Kidney (tissue), 14 donors: Measurements from ENCODE around the gene PNPLA7. TPM values are rescaled to one million over a fixed set of nuclear protein-coding genes. Genes with fewer than 3 reads are reported as not detected.

Experiments used
- DNase-seq, 5 donors: peaks; one replicate each; pipeline ENCODE4 v3.0.0-alpha.2; 2013 to 2020
- FAIRE-seq: peaks from 2 replicates; lab custom pipeline; 2012; peaks lifted over from hg19 to GRCh38; lab: Jason Lieb, UNC
- H3K27ac ChIP-seq, 2 donors: one replicate each; pipeline ENCODE4 v1.7.0; 2013; ENCODE audit warnings: low read depth in 2 of 2, low read length in 2 of 2, inconsistent platforms in 1 of 2
- H3K27me3 ChIP-seq: one replicate; pipeline ENCODE4 v1.7.1; 2013; ENCODE audit warnings: low read length, inconsistent platforms; ENCODE audit not compliant: control insufficient read depth, insufficient read depth
- H3K36me3 ChIP-seq, 3 donors: one replicate each; pipeline versions ENCODE4 v1.7.0 to v1.7.1; 2013; ENCODE audit warnings: low read length in 3 of 3, control low read depth in 1 of 3, inconsistent platforms in 1 of 3; ENCODE audit not compliant: insufficient read depth in 3 of 3, control insufficient read depth in 2 of 3
- H3K4me1 ChIP-seq, 3 donors: one replicate each; pipeline versions ENCODE4 v1.7.0 to v1.7.1; 2013; ENCODE audit warnings: low read length in 3 of 3, inconsistent platforms in 1 of 3, low read depth in 1 of 3; ENCODE audit not compliant: control insufficient read depth in 2 of 3, insufficient read depth in 2 of 3
- H3K4me3 ChIP-seq, 3 donors: one replicate each; pipeline versions ENCODE4 v1.7.0 to v1.8.1; 2013; ENCODE audit warnings: low read length in 3 of 3, control low read depth in 1 of 3, inconsistent platforms in 1 of 3
- H3K9ac ChIP-seq, 3 donors: one replicate each; pipeline versions ENCODE4 v1.7.0 to v1.7.1; 2013; ENCODE audit warnings: low read length in 3 of 3, control low read depth in 1 of 3, inconsistent platforms in 1 of 3
- H3K9me3 ChIP-seq, 3 donors: one replicate each; pipeline versions ENCODE4 v1.7.0 to v1.7.1; 2013; ENCODE audit warnings: low read length in 3 of 3, control low read depth in 1 of 3, inconsistent platforms in 1 of 3; ENCODE audit not compliant: control insufficient read depth in 2 of 3, insufficient read depth in 1 of 3
- intact Hi-C: fragments of 100-400 bp; cut with DNase I; formaldehyde crosslinking; loops from one replicate; pipeline ENCODE4 v1.11.1; 2022
- polyA plus RNA-seq: library from polyadenylated mRNA; stranded (reverse); fragments of 350-450 nt; fragmentation: Illumina TruSeq; extraction: RNeasy Lipid Tissue Mini Kit (QIAGEN cat#74804); gene quantifications from one replicate; pipeline ENCODE4 v1.2.3, GENCODE V29; 2014; ENCODE audit warnings: low read depth, low replicate concordance; ENCODE audit not compliant: insufficient read depth
- total RNA-seq: library from RNA; stranded (reverse); fragmentation: NEBNext Ultra II Directional; extraction: Animal tissue kit (Norgen Biotek cat#: 25700); gene quantifications from one replicate; pipeline ENCODE4 v1.2.1, GENCODE V29; 2021
- TF ChIP-seq, protein P1 (sequence below): IDR thresholded peaks from 3 replicates; pipeline ENCODE4 v1.5.1; 2012; ENCODE audit warnings: mild to moderate bottlenecking, moderate library complexity, borderline replicate concordance; ENCODE audit not compliant: insufficient read depth; ENCODE audit errors: extremely low read depth
- donor health status: control.
- donor health status: control.
- donor health status: control.
- donor health status: control.
- donor health status: control.
- donor health status: DM: yes; HTN: yes; CAD: no.
- donor health status: Normal renal cell carcinoma (clear cell type).

PNPLA7 gene
- total and polyA plus RNA-seq, 2 donors from 2014 or later, result 2.1 to 9.6 TPM

DNA sequence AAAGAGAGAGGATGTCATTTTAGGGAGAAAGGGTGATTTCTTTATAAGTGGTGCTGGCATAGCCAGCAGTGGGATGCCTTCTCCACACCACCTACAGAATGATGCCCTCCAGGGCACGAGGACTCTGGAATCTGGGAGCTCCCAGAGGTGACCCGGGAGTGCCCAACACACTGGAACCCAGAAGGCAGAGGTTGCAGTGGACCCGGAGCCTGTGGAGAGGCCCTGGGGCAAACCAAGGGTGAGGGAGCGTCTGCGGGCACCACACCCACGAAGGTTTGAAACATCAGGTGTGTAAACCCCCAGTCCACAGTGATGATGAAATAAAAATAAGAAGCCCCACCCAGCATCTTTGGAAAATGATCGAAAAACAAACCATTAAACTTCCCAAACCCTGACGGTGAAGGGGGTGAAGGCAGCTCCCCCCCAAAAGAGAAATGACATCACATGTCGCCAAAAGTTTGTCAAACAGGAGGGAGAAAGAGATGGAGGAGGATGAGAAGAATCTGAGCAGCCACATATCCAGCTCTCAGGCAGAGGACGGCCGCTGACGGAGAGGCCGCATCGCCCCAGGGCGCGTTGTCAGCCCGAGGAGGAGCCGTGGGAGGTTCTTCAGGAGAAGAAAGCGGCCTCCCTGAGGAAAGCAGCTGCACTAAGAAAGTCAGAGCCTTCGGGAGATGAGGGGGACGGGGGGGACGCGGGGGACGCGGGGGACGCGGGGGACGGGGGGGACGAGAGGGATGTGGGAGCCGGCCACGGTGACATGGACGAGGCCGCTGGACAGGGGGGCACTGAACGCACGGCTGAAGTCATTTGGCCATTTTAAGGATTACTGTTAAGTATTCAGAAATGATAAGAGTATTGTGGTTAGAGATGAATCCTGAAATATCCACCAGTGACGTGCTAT lies 47.9 kb downstream of the PNPLA7 start:
- DNase-seq, result peak in 1 of 5 donors; percentile 22
- Histone ChIP-seq H3K27me3 (no peaks in the 10 kb centered on the region), H3K36me3 (no peaks in the 10 kb centered on the region), H3K9me3 (no peaks in the 10 kb centered on the region), H3K4me3 (no peak overlapping the region), H3K4me1 (no peaks in the 10 kb centered on the region), H3K9ac (no peak overlapping the region), H3K27ac (no peak overlapping the region)
- FAIRE-seq, result no peak
- TF ChIP-seq, protein P1, sequence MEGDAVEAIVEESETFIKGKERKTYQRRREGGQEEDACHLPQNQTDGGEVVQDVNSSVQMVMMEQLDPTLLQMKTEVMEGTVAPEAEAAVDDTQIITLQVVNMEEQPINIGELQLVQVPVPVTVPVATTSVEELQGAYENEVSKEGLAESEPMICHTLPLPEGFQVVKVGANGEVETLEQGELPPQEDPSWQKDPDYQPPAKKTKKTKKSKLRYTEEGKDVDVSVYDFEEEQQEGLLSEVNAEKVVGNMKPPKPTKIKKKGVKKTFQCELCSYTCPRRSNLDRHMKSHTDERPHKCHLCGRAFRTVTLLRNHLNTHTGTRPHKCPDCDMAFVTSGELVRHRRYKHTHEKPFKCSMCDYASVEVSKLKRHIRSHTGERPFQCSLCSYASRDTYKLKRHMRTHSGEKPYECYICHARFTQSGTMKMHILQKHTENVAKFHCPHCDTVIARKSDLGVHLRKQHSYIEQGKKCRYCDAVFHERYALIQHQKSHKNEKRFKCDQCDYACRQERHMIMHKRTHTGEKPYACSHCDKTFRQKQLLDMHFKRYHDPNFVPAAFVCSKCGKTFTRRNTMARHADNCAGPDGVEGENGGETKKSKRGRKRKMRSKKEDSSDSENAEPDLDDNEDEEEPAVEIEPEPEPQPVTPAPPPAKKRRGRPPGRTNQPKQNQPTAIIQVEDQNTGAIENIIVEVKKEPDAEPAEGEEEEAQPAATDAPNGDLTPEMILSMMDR, result no peak
- intact Hi-C loops, result no loop called here

DNA sequence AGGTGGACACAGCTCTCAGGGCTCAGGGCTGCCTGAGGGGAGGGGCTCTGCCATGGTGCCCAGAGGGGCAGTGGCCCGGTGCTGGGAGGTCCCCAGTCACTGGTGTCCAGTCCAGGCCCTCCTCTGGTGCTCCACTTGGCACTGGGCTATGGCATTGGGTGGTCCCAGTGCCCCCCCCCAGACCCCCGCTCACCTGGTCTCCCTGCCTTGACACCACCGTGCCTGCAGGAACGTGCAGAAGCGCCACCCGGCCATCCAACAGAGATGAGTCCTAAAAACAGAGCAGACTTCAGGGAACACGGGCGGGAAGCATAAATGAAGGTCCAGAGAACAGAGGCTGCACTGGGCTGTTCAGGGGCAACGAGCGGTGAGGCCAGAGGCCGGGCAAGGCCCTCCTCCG lies 48.7 kb downstream of the PNPLA7 start:
- Histone ChIP-seq H3K4me3 (no peak overlapping the region), H3K4me1 (no peaks in the 10 kb centered on the region), H3K9ac (no peak overlapping the region), H3K27ac (no peak overlapping the region), H3K27me3 (no peaks in the 10 kb centered on the region), H3K36me3 (no peaks in the 10 kb centered on the region), H3K9me3 (no peaks in the 10 kb centered on the region)
- DNase-seq, result no peak
- FAIRE-seq, result no peak
- intact Hi-C loops, result no loop called here
- TF ChIP-seq, protein P1, result no peak

DNA sequence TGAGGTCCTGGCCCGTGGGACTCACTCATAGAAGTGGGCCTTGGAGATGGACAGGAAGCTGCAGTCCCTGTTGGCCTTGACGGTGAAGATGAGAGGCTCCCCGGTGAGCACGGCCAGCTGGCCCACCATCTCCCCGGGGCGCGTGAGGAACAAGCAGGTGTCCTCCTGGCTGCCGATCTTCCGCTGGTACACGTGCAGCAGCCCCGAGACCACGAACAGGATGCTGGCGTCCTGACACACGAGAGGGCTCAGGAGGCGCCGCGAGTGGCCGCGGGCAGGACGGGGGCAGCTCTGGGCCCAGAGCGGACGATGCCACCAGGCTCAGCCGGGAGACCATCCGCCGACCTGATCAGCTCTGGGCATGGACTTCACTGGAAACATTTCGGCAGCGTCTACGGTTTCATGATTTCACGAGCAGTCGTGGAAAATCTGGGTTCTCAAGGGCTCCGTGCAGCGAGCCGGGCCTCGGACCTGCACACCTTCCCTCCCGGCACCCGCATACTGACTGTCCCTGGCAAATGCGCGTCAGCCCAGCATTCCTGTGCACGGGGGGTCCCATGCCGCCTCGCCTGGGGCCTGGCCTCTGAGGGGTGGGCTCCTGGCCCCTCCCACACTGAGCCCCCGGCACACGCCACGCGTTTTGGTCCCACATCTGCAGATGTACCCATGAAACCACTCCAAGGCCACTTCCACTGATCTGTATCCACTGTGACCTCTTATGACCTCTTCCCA lies 49.4 kb downstream of the PNPLA7 start:
- TF ChIP-seq, protein P1, result no peak
- Histone ChIP-seq H3K4me3 (no peak overlapping the region), H3K27ac (no peak overlapping the region), H3K9me3 (no peaks in the 10 kb centered on the region), H3K9ac (no peak overlapping the region), H3K4me1 (no peaks in the 10 kb centered on the region), H3K36me3 (no peaks in the 10 kb centered on the region), H3K27me3 (no peaks in the 10 kb centered on the region)
- DNase-seq (no peak), FAIRE-seq (no peak)
- intact Hi-C loops, result no loop called here
